ENCODE results near the gene TMEM9B. TPM values are rescaled to one million over a fixed set of nuclear protein-coding genes. Genes with fewer than 3 reads are reported as not detected.

TMEM9B gene
- total and polyA plus RNA-seq, 9 of the 15 experiments (the other 6 are each of a cell fraction or from before 2014, with no cell fraction given), result 7.7 to 20.0 (median 14.0) TPM

DNA sequence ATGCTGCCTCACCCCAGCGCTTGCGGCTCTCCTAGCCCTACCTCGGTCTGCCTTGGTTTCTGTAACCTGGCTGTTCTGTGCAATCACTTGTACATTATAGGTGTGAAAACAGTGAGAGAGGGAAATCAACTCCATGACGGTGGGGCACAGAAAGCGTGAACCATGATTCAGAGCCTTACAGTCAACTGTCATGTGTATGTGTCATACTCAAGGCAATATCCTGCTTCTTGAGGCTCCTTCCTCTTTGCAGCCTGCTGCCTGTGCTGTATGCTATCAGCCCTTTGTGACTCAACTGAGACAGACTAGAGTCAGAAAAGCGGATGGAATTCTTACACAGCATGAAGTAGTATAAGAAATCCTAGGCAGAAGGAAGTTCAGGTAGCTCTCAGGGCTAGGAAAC lies 37.5 kb upstream of the TMEM9B start (continued):
- TF ChIP-seq MGA (IDR thresholded peaks at IDR 0.05) (peak; percentile 75), FIP1L1 (IDR thresholded peaks at IDR 0.05; ENCODE audit: low read depth, low read length, poor library complexity, severe bottlenecking) (no peak), ADNP (tag; IDR thresholded peaks at IDR 0.05) (no peak), CEBPG (CRISPR knock-in tag; IDR thresholded peaks at IDR 0.05) (no peak), CEBPG (tag; conservative IDR thresholded peaks at IDR 0.05 in 1 of 2, IDR thresholded peaks at IDR 0.05 in 1 of 2) (peak in 1 of 2 experiments; percentile 38; a peak in 1 of 4 replicates), BHLHE40 (IDR thresholded peaks at IDR 0.05; ENCODE audit: low read length) (0 out of 2 replicates have a peak, but pooled peaks have one; percentile 19), PML (IDR thresholded peaks at IDR 0.05; ENCODE audit: low read length) (no peak), ETV5 (CRISPR knock-in tag; IDR thresholded peaks at IDR 0.05; ENCODE audit: low read depth) (no peak), NRF1 (conservative IDR thresholded peaks at IDR 0.05 in 1 of 2, IDR thresholded peaks at IDR 0.05 in 1 of 2) (peak; percentile 29 to 39; a peak in 2 of 4 replicates), EHMT2 (IDR thresholded peaks at IDR 0.05) (peak; percentile 70), ZNF311 (CRISPR knock-in tag; IDR thresholded peaks at IDR 0.05) (peak; percentile 12; the same call in 1 of the 2 replicates), GABPB1 (CRISPR knock-in tag; IDR thresholded peaks at IDR 0.05) (peak; percentile 52; the same call in 1 of the 2 replicates), BRD9 (IDR thresholded peaks at IDR 0.05; ENCODE audit: low read depth, partially characterized antibody) (no peak), NR2C2 (CRISPR knock-in tag; IDR thresholded peaks at IDR 0.05) (no peak), NR2C2 (tag; IDR thresholded peaks at IDR 0.05) (0 out of 2 replicates have a peak, but pooled peaks have one; percentile 16), KLF10 (CRISPR knock-in tag; IDR thresholded peaks at IDR 0.05) (no peak), ZNF77 (CRISPR knock-in tag; IDR thresholded peaks at IDR 0.05) (no peak)
- TF ChIP-seq, protein P1, sequence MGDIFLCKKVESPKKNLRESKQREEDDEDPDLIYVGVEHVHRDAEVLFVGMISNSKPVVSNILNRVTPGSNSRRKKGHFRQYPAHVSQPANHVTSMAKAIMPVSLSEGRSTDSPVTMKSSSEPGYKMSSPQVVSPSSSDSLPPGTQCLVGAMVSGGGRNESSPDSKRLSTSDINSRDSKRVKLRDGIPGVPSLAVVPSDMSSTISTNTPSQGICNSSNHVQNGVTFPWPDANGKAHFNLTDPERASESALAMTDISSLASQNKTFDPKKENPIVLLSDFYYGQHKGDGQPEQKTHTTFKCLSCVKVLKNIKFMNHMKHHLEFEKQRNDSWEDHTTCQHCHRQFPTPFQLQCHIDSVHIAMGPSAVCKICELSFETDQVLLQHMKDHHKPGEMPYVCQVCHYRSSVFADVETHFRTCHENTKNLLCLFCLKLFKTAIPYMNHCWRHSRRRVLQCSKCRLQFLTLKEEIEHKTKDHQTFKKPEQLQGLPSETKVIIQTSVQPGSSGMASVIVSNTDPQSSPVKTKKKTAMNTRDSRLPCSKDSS (IDR thresholded peaks at IDR 0.05; ENCODE audit: low read depth, partially characterized antibody), result no peak

All from K562 (cell line).